Measurements from ENCODE around the gene CADM1.

CADM1 gene

DNA sequence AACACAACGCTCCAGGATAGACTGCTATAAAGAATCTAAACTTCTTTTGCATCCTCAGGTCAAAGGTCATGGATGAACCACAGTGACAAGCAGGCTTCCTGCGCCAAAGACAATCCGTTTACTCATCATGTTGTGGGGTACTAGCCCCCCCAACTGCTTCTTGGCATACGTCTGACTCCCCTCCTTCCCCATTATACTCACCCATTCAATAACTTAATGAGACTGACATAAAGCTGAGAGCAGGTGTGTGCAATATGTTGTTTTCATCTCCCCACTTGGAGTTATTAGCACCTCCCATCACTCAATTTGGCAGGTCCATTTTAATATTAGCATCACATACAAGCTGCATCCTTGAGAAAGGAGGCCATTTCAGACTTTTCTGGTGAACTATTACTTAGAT lies 157.1 kb downstream of the CADM1 start:
- no peak for DNase-seq

DNA sequence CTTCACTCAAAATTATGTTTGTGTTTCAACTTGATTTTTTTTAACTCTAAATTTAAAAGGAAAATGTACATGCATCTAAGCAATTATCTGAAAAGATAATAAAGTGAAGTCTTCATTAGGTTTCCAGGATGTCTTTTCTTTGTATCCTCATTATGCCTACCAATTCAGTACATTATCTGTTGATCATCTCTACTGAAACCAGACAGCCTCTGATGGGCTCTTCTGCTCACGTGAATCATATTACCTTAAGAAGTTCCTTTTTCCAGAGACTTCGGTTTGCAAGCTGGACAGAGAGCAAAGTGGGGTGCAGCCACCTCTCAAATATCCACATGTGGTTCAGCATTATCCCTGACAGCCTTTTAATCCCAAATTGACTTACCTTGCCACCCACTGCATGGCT lies 158.4 kb downstream of the CADM1 start:
- no peak for DNase-seq

DNA sequence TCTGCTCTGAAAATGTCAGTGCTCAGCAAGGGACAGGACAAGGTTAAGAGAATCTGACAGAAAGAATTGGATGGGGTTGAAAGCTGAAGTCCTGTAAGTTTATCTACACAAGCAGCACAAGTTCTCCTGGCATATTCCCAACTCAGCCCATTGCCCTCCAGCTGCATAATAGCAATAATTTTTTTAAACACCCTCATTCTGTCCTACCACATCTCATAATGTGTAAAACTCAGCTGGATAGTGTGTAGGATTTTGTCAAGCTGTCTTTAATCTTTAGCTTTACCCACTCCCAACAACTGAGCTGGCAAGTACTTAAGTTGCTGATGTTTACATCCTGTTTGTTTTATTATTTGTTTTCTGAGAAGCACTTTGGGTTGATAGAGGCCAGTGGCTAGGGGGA lies 158.9 kb downstream of the CADM1 start:
- no peak for DNase-seq

DNA sequence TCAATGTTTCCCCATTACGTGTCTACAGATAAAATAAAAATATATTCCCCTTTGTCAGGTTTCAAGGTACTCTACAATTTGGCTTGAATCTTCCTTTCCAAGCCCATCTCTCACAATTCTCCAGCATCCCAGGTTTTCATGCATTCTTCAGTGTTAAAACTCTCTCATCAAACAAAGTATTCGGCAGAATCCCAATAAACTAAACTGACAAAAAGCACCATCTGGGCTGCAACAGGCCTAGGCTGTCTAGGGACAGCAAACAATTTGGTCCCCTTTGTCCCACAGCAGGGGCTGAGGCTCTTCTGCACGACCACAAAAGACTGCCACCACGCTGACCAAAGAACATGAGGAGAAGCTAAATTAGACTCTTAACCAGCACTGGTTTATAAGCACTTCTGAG lies 159.4 kb downstream of the CADM1 start:
- no peak for DNase-seq

DNA sequence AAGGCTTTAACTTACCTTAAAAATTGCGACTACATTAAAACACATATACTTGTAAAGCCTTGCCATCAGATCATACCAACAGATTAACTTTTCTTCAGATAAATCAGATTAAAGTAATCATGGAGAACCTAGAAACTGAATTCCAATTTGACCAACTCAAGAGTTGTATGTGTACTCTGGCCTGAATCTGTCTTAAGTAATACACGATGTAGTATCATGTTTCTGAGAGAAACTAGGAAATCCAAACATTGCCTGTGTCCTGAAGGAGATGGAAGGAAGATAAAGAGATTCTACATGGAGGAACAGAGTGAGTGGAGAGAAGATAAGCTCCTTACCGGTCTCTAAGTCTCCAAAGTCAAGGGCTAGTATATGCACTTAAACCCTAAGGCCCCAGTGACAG lies 162.1 kb downstream of the CADM1 start:
- no peak for DNase-seq

DNA sequence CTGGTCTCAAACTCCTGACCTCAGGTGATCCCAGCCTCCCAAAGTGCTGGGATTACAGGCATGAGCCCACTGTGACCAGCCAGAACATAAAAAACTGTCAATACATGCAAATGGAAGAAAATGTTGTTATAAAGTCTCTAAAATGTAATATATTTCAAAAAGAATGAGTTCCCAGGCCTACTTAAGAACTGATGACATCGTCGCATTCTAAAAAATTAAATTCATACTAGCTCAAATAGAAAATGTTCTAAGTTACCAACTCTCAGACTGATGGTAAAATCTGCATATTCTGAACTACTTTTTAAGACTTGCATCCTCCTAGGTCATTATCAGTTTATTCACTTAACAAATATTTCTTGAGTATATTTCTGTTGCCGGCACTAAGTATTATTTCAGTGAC lies 163.3 kb downstream of the CADM1 start:
- no peak for DNase-seq

DNA sequence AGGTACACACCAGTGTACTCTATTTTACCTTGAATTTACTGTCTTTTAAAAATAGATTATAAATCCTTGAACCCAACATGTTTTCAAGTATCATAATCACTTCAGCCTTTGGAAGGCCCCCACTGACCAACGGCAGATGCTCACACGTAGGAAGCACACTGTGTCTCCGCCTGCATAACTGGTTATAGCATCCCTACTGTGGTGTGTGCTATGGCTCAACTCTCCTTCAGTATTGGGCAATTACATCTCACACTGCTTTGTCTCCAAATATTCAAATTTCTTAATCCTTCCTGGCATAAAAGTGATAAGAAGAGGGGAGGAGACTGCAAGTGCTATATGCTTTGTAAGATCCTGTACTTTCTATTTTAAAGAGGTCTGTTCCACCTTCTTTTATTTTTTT lies 165.7 kb downstream of the CADM1 start:
- no peak for DNase-seq

DNA sequence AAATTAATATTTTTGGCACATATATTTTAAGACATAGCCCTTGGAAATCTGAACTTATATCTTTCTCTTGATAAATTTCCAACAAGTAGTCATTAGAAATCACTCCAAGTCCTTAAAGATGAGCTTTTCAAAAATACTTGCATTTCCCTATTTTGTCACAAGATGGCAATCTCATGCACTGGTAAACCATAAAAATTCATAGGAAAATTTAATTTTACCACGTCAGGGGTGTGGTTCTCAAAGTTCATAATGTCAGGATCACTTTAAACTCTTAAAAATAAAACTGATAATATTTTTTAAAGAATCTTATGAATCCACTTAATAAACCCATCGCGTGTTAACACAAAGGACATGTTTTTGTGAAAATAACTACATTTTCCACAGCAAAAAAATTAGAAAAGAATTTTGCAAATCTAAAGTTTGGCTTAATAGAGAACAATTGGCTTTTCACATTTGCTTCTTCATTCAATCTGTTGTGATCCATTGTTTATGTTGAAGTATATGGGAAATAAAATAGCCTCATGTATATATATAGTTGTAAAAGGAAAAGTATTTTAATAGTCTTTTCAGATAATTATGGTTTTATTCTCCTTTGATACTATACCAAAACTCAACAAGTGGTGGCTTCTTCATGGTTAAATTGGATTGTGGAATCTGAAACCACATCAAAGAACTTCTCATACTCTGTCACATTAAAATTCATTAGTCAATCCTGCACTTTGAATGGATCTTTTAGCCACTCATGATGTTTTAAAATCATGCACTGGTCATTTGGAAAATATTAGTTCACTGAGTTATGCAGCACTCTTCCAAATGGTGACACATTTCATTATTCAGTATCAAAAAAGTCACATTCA lies 169.1 kb downstream of the CADM1 start:
- peak; percentile 53 for DNase-seq

DNA sequence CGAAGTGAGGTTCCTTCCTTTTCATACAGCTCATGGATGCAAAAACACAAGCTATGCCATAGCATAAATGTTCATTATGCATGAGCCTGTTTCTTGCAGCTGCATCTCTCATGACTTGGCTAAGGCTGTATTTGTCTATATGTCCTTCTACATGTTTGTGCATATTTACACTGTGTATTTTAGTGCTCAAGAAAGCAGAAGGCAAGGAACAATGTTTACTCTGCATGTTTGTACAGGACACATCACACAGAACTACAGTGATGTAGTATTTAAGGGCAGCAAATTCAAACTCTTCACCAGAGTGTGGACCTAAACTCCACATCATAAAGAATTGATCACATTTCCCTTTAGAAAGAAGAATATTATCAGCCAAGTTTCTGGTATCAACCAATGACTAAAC lies 170.3 kb downstream of the CADM1 start:
- DNase-seq: no peak

DNA sequence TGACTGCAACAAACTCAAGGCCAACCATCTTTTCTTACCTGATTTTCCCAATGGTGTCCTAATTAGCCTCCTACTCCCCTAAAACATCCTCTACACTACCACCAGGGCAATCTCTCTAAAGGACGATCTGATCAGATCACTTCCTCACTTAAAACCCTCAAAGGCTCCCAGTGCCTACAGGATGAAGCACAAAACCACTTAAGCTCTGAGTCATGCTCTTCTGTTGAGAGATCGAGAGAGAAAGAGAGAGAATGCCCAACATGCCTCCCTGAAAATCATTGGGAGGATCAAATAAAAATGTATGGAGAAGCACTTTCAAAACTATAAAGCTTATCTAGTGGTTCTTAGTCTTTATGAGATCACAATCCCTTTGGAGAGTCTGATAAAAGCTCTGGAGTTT lies 171.1 kb downstream of the CADM1 start:
- no peak for DNase-seq

DNA sequence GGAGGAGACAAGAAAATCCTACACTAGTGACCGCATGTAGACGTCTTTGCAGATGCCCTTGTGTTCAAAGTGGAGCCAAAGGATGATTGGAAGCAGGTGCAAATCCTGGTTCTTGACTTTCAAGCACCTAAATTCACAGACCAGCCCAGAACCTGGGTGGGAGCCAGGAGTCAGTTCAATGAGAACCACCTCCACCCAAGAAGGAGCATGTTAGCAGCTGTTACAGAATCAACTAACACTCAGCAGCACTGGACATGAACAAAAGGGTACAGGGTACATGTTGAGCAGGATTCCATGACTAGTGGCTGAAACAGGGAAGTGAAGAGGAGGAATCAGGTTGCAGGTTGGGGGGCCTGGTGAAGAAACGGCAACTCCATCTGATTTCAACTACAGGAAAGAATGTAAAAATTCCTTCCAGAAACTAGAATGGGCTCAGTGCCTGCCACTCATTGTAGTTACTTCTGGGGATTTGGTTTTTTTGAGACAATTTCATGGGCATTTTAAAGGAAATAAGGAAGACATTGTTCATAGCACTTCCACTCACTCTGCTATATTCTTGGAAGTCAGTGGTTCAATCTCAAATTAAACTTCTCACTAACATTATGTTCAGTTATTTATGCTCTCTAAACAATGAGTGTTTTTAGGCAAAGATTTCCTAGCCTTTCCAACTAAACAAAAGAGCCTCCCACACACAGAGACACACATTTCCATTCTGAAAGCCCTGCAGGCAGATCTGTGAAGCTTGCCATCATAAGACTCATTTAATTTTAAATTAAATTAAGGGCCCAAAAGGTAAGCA lies 173.3 kb downstream of the CADM1 start:
- no peak for DNase-seq

DNA sequence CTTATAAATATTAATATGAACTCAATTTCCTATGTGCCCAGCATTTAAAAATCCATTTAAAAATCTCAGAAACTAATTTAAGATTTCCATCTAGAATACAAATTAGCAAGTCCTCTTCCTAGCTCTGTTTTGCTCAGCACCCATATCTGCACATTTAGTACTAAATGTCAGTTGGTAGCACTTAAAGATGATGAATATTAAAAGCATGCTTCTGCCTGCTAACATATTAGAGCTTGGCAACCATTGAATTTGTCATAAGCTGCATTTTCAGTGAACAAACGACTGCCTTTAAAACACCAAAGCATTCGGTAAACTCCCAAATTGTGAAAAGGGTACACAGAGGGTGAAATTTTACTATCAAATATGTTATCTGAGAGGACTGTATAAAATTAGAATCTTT lies 177.7 kb downstream of the CADM1 start:
- DNase-seq: no peak

DNA sequence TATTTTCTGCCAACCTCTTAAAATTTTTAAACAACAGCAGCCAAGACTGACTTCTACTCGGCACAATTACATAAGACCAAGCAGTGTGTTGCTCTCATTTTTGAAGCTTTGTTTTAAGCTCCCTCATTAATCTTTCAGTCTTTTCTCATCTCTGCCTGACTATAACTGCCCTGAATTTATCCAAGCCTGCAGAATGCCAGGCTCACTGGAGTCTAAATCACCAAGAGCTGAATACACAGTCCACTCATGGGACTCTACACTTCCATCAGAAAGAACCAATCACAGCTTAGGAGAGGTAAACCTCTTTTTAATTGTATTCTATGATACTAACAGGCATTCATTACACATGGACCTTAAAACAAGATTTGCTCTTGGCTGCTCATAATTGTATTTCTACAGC lies 178.7 kb downstream of the CADM1 start:
- peak; percentile 35 for DNase-seq

DNA sequence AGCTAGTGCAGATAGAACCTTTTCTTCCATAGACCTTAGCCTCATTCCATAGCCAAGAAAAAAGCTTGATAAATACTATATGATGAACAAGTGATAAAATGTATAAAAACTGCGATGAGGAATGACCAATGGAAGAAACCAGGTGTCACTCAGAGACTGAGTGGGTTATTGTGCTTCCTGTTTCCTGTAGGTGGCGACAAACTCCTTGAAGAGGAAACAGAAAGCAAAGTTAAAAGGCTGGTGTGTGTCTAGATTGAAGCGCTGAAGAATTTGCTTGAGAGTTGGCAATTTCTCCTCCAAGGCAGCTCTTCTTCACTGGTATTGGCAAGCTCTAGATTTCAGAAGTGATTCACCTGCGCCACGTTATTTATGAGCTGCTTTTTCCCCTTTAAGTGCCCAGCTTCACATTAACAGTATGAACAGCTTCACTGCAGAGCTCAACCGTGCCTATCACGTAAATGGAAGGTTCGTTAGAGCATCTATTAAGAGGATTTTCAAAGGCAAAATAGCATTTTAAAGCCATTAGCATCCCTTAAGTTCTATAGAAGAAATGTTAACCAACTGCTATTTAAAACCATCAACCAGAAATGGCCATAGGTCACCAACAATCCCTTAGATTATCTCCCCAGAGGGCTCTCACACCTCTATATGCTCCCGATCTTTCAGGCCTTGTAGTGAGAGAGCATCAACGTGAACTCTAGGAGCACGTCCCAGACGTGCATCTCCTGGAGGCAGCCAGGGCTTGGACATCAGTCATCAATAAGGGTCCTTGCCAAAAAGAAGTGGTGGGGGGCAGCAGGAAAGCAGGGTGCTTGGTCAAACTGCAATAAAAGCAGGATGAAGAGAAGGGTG lies 179.4 kb downstream of the CADM1 start:
- DNase-seq: peak; percentile 74

DNA sequence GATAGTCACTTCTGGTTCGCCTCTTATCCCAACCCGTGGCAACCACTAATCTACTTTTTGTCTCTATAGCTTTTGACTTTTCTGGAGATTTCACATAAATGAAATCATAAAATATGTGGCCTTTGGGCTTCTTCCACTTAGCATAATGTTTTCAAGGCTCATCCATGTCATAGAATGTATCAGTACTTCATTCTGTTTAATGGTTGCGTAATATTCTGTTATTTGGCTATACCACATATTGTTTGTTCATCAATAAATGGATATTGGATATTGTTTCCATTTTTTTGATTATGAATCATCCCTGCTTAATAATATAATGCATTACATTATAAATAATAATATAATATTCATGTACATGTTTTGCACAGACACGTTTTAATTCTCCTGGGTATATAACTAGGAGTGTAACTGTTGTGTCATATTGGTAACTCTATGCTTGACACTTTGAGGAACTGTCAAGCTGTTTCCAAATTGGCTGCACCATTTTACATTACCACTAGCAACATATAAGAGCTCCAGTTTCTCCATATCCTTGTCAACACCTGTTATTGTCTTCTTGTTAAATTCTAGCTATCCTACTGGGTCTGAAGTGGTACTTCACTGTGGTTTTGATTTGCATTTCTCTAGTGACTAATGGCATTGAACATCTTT lies 181.5 kb downstream of the CADM1 start:
- no peak for DNase-seq

DNA sequence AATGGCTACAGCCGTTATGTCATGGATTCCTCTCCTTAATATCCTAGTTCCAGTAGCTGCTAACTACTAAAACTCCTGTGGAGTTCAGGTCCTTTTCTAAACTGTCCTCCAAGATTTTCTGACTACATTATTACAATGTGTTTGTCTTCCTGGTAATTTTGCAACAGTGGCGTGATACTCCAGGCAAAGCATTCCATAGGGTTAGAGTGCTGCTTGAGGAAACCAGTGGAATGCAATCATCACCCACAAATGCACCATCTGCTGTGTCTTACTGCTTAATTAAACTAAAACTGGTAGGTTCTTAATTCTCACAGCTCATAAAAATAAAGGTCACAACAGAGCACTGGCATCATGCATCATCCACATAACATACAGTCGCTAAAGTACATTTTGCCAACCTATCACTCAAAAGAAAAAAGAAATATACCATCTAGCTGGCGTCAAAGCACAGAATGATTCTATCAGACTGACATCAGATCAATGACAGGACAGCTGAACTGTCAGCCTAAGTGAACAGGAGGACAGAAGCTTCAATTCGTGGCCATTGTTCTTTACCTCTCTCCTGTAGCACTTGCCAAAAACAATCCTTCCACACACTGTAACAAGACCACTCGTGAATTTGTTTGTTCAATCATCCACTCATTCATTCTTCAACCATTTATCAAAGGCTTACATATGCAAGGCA lies 182.5 kb downstream of the CADM1 start:
- DNase-seq: no peak

DNA sequence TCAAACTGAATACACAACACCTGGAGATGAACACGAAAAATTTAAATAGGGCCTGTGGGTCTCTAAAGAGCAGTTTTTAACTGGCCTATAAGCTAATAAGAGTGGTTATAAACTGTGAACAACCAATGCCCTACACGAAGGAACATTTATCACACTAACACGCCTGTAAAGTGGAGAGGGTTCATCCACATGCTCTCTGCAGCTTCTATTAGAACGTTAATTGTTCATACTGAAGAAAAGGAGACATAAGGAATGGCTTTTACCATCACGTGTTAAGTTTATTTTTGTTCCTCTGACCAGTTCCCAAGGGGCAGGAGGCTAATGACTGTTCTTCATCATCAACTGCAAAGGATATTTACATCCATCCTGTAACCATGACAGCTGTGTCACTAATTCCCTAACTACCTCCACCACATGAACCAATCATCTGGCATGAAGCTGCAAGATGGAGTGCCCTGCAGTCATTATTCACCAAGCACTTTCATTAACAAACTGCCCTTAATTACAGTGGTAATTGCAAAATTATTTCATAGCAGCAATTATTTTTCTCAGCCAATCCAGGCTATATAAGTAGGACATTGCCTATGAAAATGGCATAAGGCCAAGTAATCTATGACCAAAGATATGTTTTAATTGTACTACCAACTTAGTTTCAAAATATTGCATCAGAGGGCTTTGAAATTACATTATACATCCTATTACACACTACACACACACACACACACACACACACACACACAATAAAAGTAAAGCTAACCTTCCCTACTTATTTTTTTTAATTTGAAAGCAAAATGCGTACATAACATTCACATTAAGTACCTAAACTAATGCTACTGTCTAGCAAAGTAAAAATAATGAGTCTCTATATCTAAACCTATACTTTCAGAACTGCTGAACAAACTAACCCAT lies 186.7 kb downstream of the CADM1 start:
- DNase-seq: peak; percentile 14

DNA sequence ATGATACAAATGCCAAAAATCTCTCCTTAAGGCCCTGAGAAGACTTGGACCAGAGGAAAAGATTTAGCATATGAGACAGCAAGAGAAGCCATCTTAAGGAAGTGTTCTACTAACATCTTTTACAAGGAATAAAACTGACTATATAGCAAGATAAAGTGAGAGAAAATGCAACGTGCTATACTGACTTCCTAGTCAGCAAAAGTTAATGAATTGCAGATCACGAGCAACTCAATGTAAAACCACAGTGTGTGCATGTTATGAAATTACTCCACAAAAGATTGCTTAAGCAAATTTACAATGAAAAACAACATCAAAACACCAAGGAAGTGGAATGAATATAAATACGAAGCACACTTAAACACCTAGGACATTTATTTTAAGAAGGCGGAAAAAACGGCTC lies 187.5 kb downstream of the CADM1 start:
- no peak for DNase-seq

DNA sequence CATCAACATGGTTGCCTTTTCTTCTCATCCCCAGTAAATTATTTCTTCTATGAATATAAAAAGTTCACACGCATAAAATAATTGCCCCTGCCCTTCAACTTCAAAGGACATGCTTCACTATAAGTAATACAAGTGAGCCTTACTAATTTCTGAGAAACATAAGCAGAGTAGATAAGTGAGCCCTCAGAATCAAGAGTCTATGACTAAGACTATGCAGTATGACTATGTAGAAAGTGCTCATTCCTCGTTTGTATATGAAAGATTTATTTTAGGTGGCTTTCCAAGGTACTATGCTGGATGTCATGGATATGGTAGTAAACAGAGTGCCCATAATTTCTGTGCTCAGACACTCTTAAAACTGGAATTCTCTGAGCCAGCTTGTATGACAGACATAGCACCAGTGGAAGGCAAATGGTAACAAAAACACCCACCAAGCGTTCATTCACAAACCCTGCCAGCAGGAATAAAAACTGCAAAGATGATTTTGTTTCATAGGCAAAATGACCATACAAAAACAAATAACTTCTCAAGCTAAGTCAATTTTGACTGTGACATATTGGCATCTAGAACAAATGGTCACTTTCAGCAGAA lies 189.8 kb downstream of the CADM1 start:
- DNase-seq: no peak

DNA sequence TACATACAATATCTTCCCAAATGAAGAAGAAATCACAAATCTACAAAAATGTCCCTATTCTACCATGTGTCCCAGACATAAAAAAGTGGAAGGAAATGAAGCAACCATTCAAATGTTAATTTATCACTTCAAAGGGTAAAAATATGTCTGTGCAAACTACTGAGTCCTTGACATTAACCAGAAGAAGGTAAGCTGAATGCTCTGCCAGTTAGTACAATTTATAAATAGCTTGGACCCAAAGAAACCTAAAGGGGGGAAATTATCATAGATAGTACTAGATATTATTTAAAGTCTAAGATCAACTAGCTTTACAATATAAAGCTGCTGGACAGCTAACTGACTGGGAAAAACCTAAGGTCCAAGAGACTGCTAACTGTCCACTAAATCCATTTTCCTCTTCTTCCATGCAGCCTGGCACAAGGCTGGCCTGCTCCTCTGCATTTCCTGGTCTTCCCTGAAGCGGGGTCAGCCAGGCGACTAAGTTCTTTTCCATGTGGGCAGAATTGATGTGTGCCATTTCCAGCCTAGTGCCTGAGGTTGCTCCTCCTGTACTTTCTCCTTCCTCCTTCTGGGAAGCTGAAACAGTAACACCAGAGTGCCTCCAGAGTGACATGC lies 190.9 kb downstream of the CADM1 start:
- DNase-seq: no peak

All from NCI-H1092 (cell line).